GM21717 (cell line): ENCODE results near the gene GARIN5B.
"Not testable (repeated sequence)": the region's sequence is repeated elsewhere in the genome, so short reads cannot be mapped to it uniquely, and the experiment has no call there.

Source experiments
- ATAC-seq: cut with Tn5 transposase; IDR thresholded peaks from one replicate; pipeline ENCODE4 v1.9.1; 2021; ENCODE audit warnings: mild to moderate bottlenecking, moderate library complexity; ENCODE audit not compliant: unreplicated experiment

GARIN5B gene

GRCh38 chr19:55352040-55352439, 11.0 kb downstream of the GARIN5B start:
- ATAC-seq: no peak

DNA sequence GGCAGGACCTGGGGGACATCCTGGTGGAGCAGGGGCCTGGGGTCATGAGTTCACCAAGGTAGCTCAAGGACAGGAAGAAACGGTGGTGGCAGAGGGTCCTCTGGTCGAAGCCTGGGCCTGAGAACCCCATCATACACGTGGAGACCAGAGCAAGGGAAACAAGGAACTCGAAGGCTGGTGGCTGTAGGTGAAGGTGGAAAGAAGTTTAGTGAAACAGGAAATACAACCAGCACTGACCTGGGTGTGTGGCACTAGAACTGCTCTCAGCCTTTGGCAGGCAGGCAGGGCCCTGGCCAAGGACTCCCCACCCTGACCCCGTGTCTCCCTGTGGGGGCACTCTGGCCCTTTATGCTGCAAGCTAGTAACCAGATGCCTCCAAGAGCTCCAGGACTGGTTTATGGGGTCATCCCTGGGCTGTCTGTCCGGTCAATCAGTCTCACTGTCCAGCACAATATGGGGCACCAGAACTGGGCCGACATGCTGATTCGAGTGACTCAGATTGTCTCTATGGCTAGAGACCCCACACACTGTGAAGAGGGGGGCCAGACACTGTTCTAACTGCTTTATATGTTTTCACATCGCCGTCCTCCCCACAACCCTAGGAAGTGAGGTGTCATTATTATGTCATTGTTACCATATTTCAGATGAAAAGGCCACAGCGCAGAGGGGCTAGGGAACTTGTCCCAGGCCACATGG, 12.3 kb downstream of the GARIN5B start:
- ATAC-seq: no peak

DNA sequence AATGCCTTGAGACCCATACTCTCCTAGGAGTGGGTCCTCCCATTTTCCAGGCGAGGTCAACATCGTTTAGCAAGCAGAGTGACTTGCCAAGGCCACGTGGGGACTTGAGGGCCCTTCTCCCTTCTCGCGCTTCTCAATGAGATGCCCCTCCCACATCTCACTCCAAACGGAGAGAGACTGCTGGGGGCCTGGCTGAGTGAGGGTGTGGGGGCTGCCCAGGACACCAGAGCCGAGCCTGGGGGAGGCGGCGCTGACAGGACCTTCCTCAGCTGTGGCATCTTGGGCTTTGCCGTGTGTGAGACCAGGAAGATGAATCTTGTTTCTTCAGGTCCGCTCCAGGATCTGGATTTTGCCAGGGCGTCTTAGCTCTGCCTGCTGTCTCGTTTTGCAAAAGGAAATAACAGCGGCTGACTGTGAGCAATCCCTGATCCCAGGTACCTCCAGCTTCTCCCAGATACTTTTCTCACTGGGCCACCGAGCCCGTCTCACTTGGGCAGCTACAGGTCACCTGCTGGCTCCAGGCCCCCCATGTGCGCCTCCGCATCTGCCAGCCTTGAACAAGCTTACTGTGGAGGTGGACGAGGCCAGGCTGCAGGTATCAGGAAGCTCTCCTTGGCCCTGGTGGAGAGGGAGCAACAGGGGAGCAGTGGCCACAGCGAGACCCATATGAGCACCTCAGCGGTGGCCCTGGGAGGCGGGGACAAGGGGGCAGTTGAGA, 14.6 kb downstream of the GARIN5B start:
- ATAC-seq: no peak

DNA sequence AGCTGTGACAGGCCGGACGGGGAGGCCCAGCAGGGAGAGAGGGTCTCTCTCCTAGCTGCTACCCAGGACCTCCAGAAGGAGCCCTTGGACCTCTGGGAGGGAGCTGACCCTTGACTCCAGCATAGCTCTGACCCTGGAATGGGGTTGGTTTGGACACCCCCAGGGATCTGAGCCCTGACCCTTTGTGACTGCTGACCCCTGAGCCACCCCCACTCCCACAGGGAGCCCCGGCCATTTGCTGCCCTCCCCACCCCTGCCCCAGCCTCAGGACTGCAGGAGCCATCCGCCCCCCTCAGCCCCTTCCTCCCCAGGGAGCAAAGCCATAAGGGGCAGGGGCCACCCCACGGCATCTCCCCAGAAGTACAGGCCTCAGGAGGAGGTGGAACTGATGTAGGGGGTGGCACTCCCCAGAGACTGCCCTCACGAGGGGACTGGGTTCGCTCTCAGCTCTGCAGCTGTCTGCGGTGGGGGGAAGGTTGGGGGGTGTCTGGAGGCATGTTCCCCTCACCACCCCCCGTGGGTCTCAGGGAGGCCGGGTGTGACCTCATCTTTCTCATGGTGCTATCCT, 15.5 kb downstream of the GARIN5B start:
- no peak for ATAC-seq

GRCh38 chr19:55346725-55347441, 16.2 kb downstream of the GARIN5B start:
- ATAC-seq: no peak

DNA sequence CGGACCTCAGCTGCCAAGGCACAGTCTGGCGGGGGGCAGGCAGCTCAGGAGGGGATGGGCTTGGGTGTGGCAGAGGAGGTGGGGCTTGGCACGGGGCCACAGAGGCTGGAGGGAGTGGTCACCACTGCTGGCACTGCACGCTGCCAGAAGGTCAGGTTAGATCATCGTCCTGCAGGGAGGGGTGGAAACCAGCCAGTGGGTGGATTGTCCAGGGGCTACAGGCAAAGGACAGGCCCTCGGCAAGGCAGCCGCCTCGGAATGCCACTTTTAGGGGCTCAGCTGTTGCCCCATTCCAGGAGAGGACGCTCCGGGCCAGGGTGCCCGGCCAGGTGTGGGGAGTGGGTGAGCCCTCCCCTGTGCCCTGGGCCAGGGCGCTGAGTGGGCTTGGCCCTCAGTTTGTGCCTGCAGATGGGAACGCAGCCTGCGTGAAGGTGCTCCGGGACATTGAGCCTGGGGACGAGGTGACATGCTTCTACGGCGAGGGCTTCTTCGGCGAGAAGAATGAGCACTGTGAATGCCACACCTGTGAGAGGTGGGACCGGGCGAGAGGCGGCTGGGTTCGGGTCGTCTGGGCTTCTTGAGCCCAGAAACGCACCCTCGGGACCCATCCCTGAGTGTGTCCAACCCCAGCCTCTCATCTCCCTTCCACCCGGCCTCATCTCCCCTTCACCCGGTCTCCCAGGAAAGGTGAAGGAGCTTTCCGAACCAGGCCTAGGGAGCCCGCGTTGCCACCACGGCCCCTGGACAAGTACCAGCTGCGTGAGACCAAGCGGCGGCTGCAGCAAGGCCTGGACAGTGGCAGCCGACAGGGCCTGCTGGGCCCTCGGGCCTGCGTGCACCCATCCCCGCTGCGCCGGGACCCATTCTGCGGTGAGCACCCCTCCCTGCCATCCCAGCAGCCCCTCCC, 17.0 kb downstream of the GARIN5B start:
- ATAC-seq: no peak

- ATAC-seq: no peak
Observed at GRCh38 chr19:55345101-55345817, 17.8 kb downstream of the GARIN5B start.

DNA sequence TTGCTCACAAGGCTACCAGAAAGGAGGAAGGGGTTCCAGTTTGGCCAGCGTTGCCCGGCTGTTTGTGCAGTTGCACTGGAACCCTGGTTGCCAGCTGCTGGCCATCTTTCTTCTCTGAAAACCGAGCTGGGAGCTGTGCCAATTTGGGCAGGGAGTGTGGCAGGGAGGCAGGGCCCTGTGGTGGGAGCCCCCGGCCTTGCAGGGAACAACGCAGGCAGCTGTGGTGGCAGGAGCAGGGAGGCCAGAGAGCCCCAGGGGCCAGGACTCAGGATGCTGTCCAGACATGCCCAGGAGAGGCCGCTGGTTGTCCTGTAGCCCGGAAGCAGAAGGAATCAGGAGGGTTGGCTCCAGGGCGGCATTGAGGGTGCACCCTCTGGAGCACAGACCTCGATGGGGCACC, 18.6 kb downstream of the GARIN5B start:
- no peak for ATAC-seq

DNA sequence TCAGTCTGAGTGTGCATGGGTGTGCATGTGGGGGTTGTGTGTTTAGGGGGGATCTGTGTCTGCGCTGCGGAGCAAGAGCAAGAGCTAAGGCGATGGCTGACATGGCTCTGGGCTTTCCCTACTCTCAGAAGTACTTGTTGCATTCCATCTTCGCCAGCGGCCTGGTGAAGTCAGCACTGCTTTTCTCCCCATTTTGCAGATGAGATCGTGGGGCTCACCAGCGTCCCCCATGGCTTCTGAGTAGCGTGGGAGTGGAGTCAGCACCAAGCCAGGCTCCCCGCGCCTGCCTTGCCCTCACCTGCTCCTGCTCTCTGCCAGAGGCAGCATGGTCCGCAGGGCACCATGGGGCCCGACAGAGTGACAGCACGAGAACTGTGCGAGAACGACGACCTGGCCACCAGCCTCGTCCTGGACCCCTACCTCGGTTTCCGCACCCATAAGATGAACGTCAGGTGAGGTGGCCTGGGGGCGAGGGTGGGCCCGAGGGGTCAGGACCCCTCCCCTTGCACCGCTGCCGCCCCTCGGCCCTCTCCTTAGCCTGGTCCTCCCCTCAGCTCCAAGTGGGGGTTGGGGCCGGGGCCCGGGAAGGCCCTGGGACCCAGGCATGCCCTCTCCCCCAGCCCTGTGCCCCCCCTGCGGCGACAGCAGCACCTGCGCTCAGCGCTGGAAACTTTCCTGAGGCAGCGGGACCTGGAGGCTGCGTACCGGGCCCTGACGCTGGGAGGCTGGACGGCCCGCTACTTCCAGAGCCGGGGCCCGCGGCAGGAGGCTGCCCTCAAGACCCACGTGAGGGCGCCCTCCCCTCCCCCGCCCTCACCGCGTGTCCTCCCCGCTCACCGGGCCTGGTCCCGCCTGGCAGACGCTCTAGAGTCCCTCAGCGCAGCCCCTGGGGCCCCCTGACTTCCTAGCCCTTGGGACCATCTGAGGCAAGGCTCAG, 21.2 kb downstream of the GARIN5B start:
- no peak for ATAC-seq

DNA sequence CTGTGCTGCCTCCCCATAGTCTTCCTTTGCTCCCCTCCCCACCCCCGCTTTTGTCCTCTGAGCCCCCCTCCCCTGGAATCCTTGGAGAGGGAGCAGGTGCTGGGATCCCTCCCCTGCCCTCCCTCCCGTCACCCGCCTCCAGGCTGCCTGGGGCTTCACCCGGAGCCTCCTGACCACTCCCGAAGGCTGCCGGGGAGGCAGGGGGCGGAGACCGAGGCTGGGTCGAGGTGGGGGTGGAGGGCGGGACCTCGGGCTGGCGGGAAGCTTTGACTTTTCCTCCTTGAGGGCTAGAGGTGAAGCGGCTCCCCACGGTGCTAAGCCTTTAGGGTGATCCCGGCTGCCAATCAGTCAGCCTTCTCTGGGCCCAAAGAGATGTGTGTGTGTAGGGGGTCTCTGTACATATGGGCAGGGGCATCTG, 21.9 kb downstream of the GARIN5B start:
- ATAC-seq: no peak

GRCh38 chr19:55340784-55341147, 22.3 kb downstream of the GARIN5B start:
- no peak for ATAC-seq

GRCh38 chr19:55339889-55340783, 22.9 kb downstream of the GARIN5B start:
- no peak for ATAC-seq

DNA sequence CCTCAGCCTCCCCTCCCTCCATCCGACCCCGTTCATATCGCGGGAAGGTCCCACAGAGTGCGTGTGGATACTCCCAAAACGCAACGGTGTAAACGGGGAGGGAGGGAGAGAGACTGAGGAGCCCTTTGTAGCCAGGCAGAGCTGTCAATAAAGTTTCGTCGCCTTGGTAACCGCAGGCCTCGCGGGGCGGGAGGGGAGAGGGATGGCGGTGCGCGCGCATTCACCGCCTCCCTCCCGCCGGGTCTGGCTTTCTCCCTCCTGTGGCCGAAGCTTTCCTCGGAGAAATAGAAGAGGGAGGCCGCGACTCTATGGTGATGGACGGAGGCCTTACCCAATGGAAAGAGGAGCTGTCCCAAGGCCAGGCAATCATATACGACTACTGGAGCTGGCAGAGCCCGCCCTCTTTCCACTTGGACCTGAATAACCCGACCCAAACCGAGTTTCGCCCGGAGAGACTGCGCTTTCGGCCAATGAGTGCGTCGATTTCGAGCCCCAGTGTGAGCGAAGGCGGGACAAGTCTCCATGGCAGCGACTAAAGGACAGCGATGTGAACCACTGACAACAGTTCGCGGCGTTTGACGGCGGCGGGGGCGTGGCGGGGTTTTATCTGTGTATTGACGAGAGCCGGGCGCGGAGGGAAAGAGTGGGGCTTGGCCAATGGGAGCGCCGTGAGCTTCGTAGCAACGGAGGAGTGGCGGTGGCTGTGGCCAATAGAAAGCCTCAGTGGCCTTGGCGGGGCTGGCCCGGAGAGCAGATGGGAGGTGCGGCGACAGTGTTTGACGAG, 23.8 kb downstream of the GARIN5B start, which contains the start of gene KMT5C:
KMT5C (plus strand) TSS at position 772 of the 784 bp plus-strand sequence. CDS start 2,061 bp downstream, outside the sequence.
- peak; percentile 72 for ATAC-seq

DNA sequence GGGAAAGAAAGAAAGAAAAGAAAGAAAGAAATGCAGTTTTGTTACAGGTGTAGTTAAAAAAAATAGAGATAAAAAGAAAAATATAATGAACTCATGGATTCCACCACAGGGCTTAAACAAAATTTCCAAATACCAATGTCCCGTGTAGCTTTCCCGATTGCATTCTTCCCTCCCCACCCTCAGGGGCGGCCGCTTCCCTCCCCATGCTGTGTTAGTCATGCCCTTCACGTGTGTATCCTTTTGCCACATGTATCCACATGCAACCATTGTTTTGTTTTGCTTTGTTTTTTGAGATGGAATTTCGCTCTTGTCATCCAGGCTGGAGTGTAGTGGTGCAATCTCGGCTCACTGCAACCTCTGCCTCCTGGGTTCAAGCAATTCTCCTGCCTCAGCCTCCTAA, 27.0 kb downstream of the GARIN5B start:
- ATAC-seq: no peak

GRCh38 chr19:55333870-55334269, 29.2 kb downstream of the GARIN5B start:
- no peak for ATAC-seq

- not testable (repeated sequence) for ATAC-seq
Observed at GRCh38 chr19:55329791-55330190, 33.3 kb downstream of the GARIN5B start.

GRCh38 chr19:55328774-55329318, 34.2 kb downstream of the GARIN5B start:
- not testable (repeated sequence) for ATAC-seq
